Breast epithelium (tissue), 4 donors: ENCODE results near the gene C8G. TPM values are rescaled to one million over a fixed set of nuclear protein-coding genes. Genes with fewer than 3 reads are reported as not detected.

Experiments
- DNase-seq, 2 donors: peaks; one replicate each; pipeline ENCODE4 v3.0.0-alpha.2; 2019; ENCODE audit warnings: low spot score in 2 of 2
- H3K27ac ChIP-seq, 2 donors: fragments of 200-600 bp; sonication (generic) in 1 of 2; one replicate each; pipeline ENCODE4 v1.5.1; 2016 to 2019; ENCODE audit warnings: mild to moderate bottlenecking in 1 of 2
- H3K27me3 ChIP-seq, 2 donors: fragments of 200-600 bp; sonication (generic) in 1 of 2; one replicate each; pipeline versions ENCODE4 v1.5.1 to v1.6.0; 2017 to 2019; ENCODE audit warnings: control low read depth in 1 of 2, mild to moderate bottlenecking in 1 of 2
- H3K36me3 ChIP-seq: fragments of 200-600 bp; one replicate; pipeline ENCODE4 v1.5.1; 2019
- H3K4me1 ChIP-seq, 2 donors: fragments of 200-600 bp; sonication (generic); one replicate each; pipeline ENCODE4 v1.5.1; 2016 to 2019; ENCODE audit warnings: control low read depth in 1 of 2
- H3K4me3 ChIP-seq, 3 donors: fragments of 200-600 bp; sonication (generic); 1 replicate in 2 of 3; 2 replicates in 1 of 3; pipeline ENCODE4 v1.5.1; 2016 to 2019; ENCODE audit warnings: mild to moderate bottlenecking in 3 of 3, moderate library complexity in 2 of 3
- H3K9me3 ChIP-seq, 2 donors: fragments of 200-600 bp; sonication (generic) in 1 of 2; one replicate each; pipeline ENCODE4 v1.5.1; 2016 to 2019; ENCODE audit warnings: control low read depth in 1 of 2
- POLR2A ChIP-seq: fragments of 450-650 bp; IDR thresholded peaks from one replicate; pipeline ENCODE4 v1.6.1; 2016; ENCODE audit warnings: antibody characterized with exemption, mild to moderate bottlenecking, moderate library complexity
- POLR2AphosphoS5 ChIP-seq, 3 donors: sonication (generic); formaldehyde crosslinking; IDR thresholded peaks; one replicate each; pipeline ENCODE4 v1.6.1; 2017; ENCODE audit warnings: antibody characterized with exemption in 3 of 3
- intact Hi-C: fragments of 100-400 bp; cut with DNase I; formaldehyde crosslinking; loops from one replicate; pipeline ENCODE4 v1.15.1; 2023; ENCODE audit warnings: low total_unique reads
- total RNA-seq, 3 donors: library from RNA; depleted of rRNA; stranded (reverse); fragments of >200 nt; gene quantifications; one replicate each; pipeline ENCODE4 v1.1.0, GENCODE V29; 2016
- TF ChIP-seq, protein P1 (sequence below), 3 donors: fragments of 450-650 bp; IDR thresholded peaks; one replicate each; pipeline ENCODE4 v1.5.1; 2016 to 2017; ENCODE audit warnings: antibody characterized with exemption in 3 of 3, mild to moderate bottlenecking in 3 of 3, moderate library complexity in 3 of 3

Gene C8G
- total RNA-seq, 3 donors from 2014 or later, result not detected

DNA sequence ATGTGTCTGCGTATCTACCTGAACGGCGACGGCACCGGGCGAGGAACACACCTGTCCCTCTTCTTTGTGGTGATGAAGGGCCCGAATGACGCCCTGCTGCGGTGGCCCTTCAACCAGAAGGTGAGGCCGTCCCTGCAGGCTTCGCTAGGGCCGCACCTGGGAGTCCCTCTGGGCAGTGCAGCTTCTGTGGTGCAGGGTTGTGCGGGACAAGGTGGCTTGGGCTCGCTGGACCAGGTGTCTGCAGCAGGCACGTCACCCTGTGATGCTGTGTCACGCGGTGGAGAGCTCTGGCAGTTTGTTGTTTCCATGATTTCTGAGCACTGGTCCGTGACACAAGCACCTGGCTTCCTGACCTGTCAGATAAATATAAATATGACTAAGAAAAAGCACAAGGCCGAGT lies 21.2 kb upstream of the C8G start:
- H3K4me3 ChIP-seq, result no peak overlapping the region
- TF ChIP-seq POLR2AphosphoS5 (IDR thresholded peaks at IDR 0.05), result no peak
- TF ChIP-seq, protein P1, sequence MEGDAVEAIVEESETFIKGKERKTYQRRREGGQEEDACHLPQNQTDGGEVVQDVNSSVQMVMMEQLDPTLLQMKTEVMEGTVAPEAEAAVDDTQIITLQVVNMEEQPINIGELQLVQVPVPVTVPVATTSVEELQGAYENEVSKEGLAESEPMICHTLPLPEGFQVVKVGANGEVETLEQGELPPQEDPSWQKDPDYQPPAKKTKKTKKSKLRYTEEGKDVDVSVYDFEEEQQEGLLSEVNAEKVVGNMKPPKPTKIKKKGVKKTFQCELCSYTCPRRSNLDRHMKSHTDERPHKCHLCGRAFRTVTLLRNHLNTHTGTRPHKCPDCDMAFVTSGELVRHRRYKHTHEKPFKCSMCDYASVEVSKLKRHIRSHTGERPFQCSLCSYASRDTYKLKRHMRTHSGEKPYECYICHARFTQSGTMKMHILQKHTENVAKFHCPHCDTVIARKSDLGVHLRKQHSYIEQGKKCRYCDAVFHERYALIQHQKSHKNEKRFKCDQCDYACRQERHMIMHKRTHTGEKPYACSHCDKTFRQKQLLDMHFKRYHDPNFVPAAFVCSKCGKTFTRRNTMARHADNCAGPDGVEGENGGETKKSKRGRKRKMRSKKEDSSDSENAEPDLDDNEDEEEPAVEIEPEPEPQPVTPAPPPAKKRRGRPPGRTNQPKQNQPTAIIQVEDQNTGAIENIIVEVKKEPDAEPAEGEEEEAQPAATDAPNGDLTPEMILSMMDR (IDR thresholded peaks at IDR 0.05), result no peak
- TF ChIP-seq POLR2A, result no peak
- intact Hi-C loops, result no loop called here
- no peaks in the 10 kb centered on the region for H3K9me3 ChIP-seq
- no peaks in the 10 kb centered on the region for H3K27me3 ChIP-seq
- no peaks in the 10 kb centered on the region for H3K36me3 ChIP-seq
- H3K4me1 ChIP-seq, result no peaks in the 10 kb centered on the region
- DNase-seq, result no peak
- H3K27ac ChIP-seq, result no peak overlapping the region

DNA sequence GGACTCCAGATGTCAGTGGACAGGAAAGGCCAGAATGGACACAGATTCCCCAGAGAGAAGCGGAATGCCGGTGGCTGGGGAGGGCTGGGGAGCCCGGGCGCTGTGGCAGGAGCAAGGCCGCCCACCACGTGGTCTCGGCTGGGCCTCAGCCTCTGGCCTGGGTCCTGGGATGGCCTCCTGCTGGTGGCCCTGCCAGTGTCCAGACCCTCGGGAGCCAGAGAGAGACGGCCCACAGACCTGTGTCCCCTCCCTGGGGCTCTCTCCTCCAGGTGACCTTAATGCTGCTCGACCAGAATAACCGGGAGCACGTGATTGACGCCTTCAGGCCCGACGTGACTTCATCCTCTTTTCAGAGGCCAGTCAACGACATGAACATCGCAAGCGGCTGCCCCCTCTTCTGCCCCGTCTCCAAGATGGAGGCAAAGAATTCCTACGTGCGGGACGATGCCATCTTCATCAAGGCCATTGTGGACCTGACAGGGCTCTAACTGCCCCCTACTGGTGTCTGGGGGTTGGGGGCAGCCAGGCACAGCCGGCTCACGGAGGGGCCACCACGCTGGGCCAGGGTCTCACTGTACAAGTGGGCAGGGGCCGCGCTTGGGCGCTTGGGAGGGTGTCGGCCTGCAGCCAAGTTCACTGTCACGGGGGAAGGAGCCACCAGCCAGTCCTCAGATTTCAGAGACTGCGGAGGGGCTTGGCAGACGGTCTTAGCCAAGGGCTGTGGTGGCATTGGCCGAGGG lies 19.5 kb upstream of the C8G start:
- intact Hi-C loops, result no loop called here
- H3K4me3 ChIP-seq, result no peak overlapping the region
- no peaks in the 10 kb centered on the region for H3K36me3 ChIP-seq
- H3K4me1 ChIP-seq, result no peaks in the 10 kb centered on the region
- no peaks in the 10 kb centered on the region for H3K9me3 ChIP-seq
- no peak overlapping the region for H3K27ac ChIP-seq
- no peak for DNase-seq
- no peaks in the 10 kb centered on the region for H3K27me3 ChIP-seq
- TF ChIP-seq, protein P1 (IDR thresholded peaks at IDR 0.05), result no peak
- TF ChIP-seq POLR2AphosphoS5 (IDR thresholded peaks at IDR 0.05), result no peak
- TF ChIP-seq POLR2A, result no peak

DNA sequence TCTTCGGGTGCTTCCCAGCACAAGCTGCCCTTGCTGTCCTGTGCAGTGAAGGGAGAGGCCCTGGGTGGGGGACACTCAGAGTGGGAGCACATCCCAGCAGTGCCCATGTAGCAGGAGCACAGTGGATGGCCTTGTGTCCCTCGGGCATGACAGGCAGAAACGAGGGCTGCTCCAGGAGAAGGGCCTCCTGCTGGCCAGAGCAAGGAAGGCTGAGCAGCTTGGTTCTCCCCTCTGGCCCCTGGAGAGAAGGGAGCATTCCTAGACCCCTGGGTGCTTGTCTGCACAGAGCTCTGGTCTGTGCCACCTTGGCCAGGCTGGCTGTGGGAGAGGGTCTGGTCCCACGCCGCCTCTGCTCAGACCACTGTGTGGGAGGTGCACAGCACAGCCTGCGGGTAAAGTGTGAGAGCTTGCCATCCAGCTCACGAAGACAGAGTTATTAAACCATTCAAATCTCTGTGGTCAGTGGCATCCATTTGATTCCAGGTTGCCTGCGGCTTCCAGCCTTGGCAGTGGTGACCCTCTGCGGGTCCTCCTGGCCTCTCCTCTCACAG lies 18.8 kb upstream of the C8G start:
- Histone ChIP-seq H3K4me3 (no peak overlapping the region), H3K36me3 (no peaks in the 10 kb centered on the region)
- no peak for DNase-seq

DNA sequence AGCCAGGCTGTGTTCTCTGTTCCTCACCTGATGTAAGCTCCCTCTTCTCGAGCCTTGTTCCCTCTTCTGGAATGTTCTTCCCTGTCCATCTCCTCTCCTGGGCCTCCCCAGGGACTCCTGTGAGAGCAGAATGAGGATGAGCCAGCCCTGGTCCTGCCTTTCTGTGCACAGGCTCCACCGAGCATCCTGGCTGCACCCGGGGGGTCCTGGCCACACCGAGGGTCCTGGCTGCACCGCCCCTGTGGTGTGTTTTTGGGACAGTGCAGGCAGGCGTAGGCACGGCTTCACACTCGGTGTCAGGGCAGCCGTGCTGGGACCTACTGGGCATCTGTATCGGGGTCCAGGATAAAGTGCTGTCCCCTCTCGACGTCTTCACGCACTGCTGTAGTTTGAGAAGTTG lies 18.3 kb upstream of the C8G start:
- no peaks in the 10 kb centered on the region for H3K9me3 ChIP-seq
- H3K4me1 ChIP-seq, result no peaks in the 10 kb centered on the region
- H3K27me3 ChIP-seq, result no peaks in the 10 kb centered on the region
- H3K27ac ChIP-seq, result no peak overlapping the region
- TF ChIP-seq POLR2AphosphoS5 (IDR thresholded peaks at IDR 0.05), result no peak
- TF ChIP-seq POLR2A, result no peak
- TF ChIP-seq, protein P1 (IDR thresholded peaks at IDR 0.05), result no peak
- no peak for DNase-seq
- intact Hi-C loops, result no loop called here
- no peak overlapping the region for H3K4me3 ChIP-seq
- no peaks in the 10 kb centered on the region for H3K36me3 ChIP-seq

More for the DNA sequence above, 18.8 kb upstream of the C8G start:
- intact Hi-C loops, result no loop called here
- no peaks in the 10 kb centered on the region for H3K27me3 ChIP-seq
- H3K9me3 ChIP-seq, result no peaks in the 10 kb centered on the region
- TF ChIP-seq POLR2A, result no peak
- TF ChIP-seq, protein P1 (IDR thresholded peaks at IDR 0.05), result no peak
- H3K27ac ChIP-seq, result no peak overlapping the region
- H3K4me1 ChIP-seq, result no peaks in the 10 kb centered on the region
